MM.1S (cell line): ENCODE measurements around the gene TTF1.

ENCODE experiments used
- CTCF ChIP-seq: fragments of 300-600 bp; sonication (generic); IDR thresholded peaks from 2 replicates; pipeline ENCODE4 v1.5.1; 2016; ENCODE audit warnings: antibody characterized with exemption, low read length, mixed read lengths
- EZH2 ChIP-seq: fragments of 300-600 bp; sonication (generic); optimal IDR thresholded peaks from 2 replicates; pipeline ENCODE3; 2017; ENCODE audit warnings: low read depth, mild to moderate bottlenecking, antibody characterized with exemption, low read length, mixed read lengths

GRCh38 chr9:132446887-132447286 lies 40.2 kb upstream of the TTF1 start:
- TF ChIP-seq CTCF: no peak
- no peak for TF ChIP-seq EZH2
